IPS-11a (cell line): ENCODE data around the gene POLN.
"Not testable (repeated sequence)": the region's sequence is repeated elsewhere in the genome, so short reads cannot be mapped to it uniquely, and the experiment has no call there.

Experiments
- H3K4me3 ChIP-seq: one replicate; pipeline ENCODE4 v1.5.1; 2013; ENCODE audit warnings: low read depth, low read length, control low read depth

POLN gene

GRCh38 chr4:2222838-2223237 is 19.1 kb downstream of the POLN start:
- H3K4me3 ChIP-seq, result no peak overlapping the region

- not testable (repeated sequence) for H3K4me3 ChIP-seq
Observed at GRCh38 chr4:2221378-2221777, 20.5 kb downstream of the POLN start.

- H3K4me3 ChIP-seq, result no peak overlapping the region
Observed at GRCh38 chr4:2220016-2220630, 21.8 kb downstream of the POLN start.

GRCh38 chr4:2219233-2219760 is 22.6 kb downstream of the POLN start:
- no peak overlapping the region for H3K4me3 ChIP-seq

- no peak overlapping the region for H3K4me3 ChIP-seq
Observed at GRCh38 chr4:2218436-2218835, 23.5 kb downstream of the POLN start.

GRCh38 chr4:2217726-2218125 is 24.2 kb downstream of the POLN start:
- H3K4me3 ChIP-seq, result no peak overlapping the region

- H3K4me3 ChIP-seq, result no peak overlapping the region
Observed at GRCh38 chr4:2212831-2213230, 29.1 kb downstream of the POLN start.

GRCh38 chr4:2202789-2203188 is 39.1 kb downstream of the POLN start:
- not testable (repeated sequence) for H3K4me3 ChIP-seq

GRCh38 chr4:2194496-2194895 is 47.4 kb downstream of the POLN start:
- no peak overlapping the region for H3K4me3 ChIP-seq

GRCh38 chr4:2193326-2193725 is 48.6 kb downstream of the POLN start:
- no peak overlapping the region for H3K4me3 ChIP-seq

- H3K4me3 ChIP-seq, result no peak overlapping the region
Observed at GRCh38 chr4:2186865-2187172, 55.1 kb downstream of the POLN start.

- H3K4me3 ChIP-seq, result no peak overlapping the region
Observed at GRCh38 chr4:2186133-2186864, 55.6 kb downstream of the POLN start.

GRCh38 chr4:2183394-2183793 is 58.5 kb downstream of the POLN start:
- H3K4me3 ChIP-seq, result no peak overlapping the region

GRCh38 chr4:2182994-2183393 is 58.9 kb downstream of the POLN start:
- no peak overlapping the region for H3K4me3 ChIP-seq

- no peak overlapping the region for H3K4me3 ChIP-seq
Observed at GRCh38 chr4:2180410-2180809, 61.5 kb downstream of the POLN start.

GRCh38 chr4:2179717-2180116 is 62.2 kb downstream of the POLN start:
- H3K4me3 ChIP-seq, result no peak overlapping the region

- no peak overlapping the region for H3K4me3 ChIP-seq
Observed at GRCh38 chr4:2178986-2179385, 62.9 kb downstream of the POLN start.

- no peak overlapping the region for H3K4me3 ChIP-seq
Observed at GRCh38 chr4:2177443-2178093, 64.4 kb downstream of the POLN start.

- no peak overlapping the region for H3K4me3 ChIP-seq
Observed at GRCh38 chr4:2175990-2176698, 65.8 kb downstream of the POLN start.

GRCh38 chr4:2174061-2174460 is 67.9 kb downstream of the POLN start:
- H3K4me3 ChIP-seq, result no peak overlapping the region

GRCh38 chr4:2172627-2173231 is 69.2 kb downstream of the POLN start:
- no peak overlapping the region for H3K4me3 ChIP-seq
